Mucosa of rectum (tissue), 2 donors: ENCODE data around the gene SLC47A2.

Experiments used
- H3K27ac ChIP-seq, 2 donors: one replicate each; pipeline ENCODE4 v1.7.0; 2013; ENCODE audit warnings: inconsistent platforms in 2 of 2, low read depth in 2 of 2, low read length in 2 of 2
- H3K27me3 ChIP-seq, 2 donors: one replicate each; pipeline ENCODE4 v1.7.0; 2013; ENCODE audit warnings: low read length in 2 of 2; ENCODE audit not compliant: control insufficient read depth in 2 of 2, insufficient read depth in 2 of 2
- H3K36me3 ChIP-seq, 2 donors: one replicate each; pipeline ENCODE4 v1.7.0; 2013; ENCODE audit warnings: low read length in 2 of 2; ENCODE audit not compliant: control insufficient read depth in 2 of 2, insufficient read depth in 2 of 2
- H3K4me1 ChIP-seq, 2 donors: one replicate each; pipeline ENCODE4 v1.7.0; 2013; ENCODE audit warnings: low read length in 2 of 2, mild to moderate bottlenecking in 1 of 2; ENCODE audit not compliant: control insufficient read depth in 2 of 2, insufficient read depth in 2 of 2
- H3K4me3 ChIP-seq, 2 donors: one replicate each; pipeline ENCODE4 v1.7.0; 2013; ENCODE audit warnings: low read length in 2 of 2
- H3K9ac ChIP-seq, 2 donors: one replicate each; pipeline ENCODE4 v1.7.0; 2013; ENCODE audit warnings: low read length in 2 of 2, low read depth in 1 of 2, mild to moderate bottlenecking in 1 of 2
- H3K9me3 ChIP-seq, 2 donors: one replicate each; pipeline ENCODE4 v1.7.0; 2013; ENCODE audit warnings: low read length in 2 of 2; ENCODE audit not compliant: control insufficient read depth in 2 of 2
- donor health status: healthy.
- donor health status: Normal muscosa, but diverticular disease.

SLC47A2 gene

GRCh38 chr17:19747159-19747719 is 30.9 kb upstream of the SLC47A2 start:
- Histone ChIP-seq H3K4me3 (no peak overlapping the region), H3K36me3 (no peaks in the 10 kb centered on the region), H3K4me1 (peaks cover 23 to 30% of the 10 kb centered on the region in 2 donors), H3K27ac (no peak overlapping the region), H3K9ac (no peak overlapping the region), H3K9me3 (no peaks in the 10 kb centered on the region), H3K27me3 (no peaks in the 10 kb centered on the region)

DNA sequence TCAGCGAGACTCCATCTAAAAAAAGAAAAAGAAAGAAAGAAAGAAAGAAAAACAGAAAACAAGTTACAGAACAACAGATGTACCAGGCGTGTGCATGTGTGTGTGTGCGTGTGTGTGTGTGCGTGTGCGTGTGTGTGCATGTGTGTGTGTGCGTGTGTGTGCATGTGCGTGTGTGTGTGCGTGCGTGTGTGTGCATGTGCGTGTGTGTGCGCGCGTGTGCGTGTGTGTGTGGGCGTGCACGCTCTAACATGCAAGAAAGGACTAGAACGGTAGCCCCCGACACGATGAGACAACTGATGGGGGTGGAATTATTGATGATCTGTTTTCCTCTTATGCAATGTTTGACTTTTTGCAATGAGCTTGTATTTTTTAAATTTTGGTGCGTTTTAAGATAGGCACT is 30.1 kb upstream of the SLC47A2 start:
- Histone ChIP-seq H3K27me3 (no peaks in the 10 kb centered on the region), H3K27ac (no peak overlapping the region), H3K4me3 (no peak overlapping the region), H3K4me1 (peaks cover 23 to 30% of the 10 kb centered on the region in 2 donors), H3K9me3 (no peaks in the 10 kb centered on the region), H3K9ac (no peak overlapping the region), H3K36me3 (no peaks in the 10 kb centered on the region)

- Histone ChIP-seq H3K27ac (peak overlapping the region; percentile 84 to 85), H3K36me3 (no peaks in the 10 kb centered on the region), H3K4me1 (peaks cover 23 to 30% of the 10 kb centered on the region in 2 donors), H3K4me3 (peak overlapping the region; percentile 55 to 65), H3K9ac (peak overlapping the region; percentile 54 to 81), H3K9me3 (no peaks in the 10 kb centered on the region), H3K27me3 (no peaks in the 10 kb centered on the region)
Observed at GRCh38 chr17:19744922-19745757, 28.8 kb upstream of the SLC47A2 start.

DNA sequence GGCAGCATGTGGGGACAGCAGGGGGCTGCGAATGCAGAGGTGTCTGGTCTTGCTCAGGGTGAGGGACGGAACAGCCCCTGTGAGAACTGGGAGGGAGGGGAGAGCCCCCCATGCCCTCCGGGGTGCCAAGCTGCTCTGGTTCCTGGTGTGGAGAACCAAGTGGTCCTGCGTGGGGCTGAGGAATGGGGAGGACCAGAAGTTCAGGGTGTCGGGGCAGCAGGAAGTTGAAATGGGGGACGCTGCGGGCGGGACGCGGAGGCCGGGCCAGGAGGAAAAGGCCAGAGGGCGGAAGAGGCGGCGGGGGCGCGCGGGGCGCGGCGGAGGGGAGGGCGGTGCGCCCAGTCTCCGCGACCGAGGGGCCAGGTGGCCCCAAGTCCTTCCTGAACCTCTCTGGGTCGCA is 28.1 kb upstream of the SLC47A2 start:
- Histone ChIP-seq H3K9me3 (no peaks in the 10 kb centered on the region), H3K27me3 (no peaks in the 10 kb centered on the region), H3K36me3 (no peaks in the 10 kb centered on the region), H3K27ac (peak overlapping the region; percentile 84 to 85), H3K4me3 (peak overlapping the region; percentile 65), H3K4me1 (peaks cover 23 to 30% of the 10 kb centered on the region in 2 donors), H3K9ac (peak overlapping the region in 1 of 2 donors; percentile 71)

DNA sequence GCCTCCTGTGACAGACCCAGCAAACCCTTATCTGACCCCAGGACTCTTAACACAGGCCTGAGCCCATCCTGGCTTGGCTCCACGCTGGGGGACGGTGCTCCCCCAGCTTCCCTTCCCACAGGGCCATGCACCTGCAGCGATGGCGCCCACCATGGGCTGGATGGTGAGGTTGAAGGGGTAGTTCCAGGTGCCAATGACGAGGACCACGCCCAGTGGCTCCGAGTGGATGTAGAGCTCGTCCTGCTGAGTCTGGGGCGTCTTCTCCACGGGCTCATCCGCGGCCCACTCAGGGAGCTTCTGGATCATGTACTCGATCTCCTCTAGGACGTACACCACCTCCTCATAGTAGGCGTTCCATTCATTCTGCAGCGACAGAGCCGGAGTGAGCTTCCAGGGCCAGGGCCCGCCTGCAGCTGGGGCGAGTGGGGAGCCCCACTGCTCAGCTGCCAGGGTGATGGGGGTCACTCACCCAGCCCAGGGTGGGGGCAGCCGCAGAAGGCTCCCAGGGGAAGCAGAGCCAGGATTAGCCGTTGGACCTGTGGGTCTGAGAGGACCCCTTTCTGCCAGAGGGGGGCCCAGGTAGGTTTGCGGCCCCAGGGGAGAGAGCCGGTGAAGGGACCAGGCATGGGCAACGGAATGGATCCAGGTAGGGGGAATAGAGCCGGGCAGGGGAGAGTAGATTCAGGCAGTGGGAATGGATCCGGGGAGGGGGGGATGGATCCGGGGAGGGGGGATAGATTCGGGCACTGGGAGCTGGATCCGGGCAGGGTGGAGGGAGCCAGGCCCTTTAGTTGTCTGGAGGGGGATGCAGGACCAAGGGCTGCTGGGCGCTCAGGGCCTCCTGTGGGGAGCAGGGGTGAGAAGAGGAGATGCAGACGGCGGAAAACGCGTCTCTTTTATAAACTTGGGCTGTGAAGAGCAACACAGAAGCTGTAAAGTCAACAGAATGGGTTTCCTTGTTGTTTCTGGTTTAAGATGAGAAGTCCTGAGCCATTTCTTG is 27.0 kb upstream of the SLC47A2 start:
- Histone ChIP-seq H3K4me1 (peaks cover 18 to 25% of the 10 kb centered on the region in 2 donors), H3K36me3 (no peaks in the 10 kb centered on the region), H3K9me3 (no peaks in the 10 kb centered on the region), H3K27me3 (no peaks in the 10 kb centered on the region), H3K27ac (no peak overlapping the region), H3K9ac (no peak overlapping the region), H3K4me3 (no peak overlapping the region)

GRCh38 chr17:19742495-19742894 is 26.1 kb upstream of the SLC47A2 start:
- Histone ChIP-seq H3K27me3 (no peaks in the 10 kb centered on the region), H3K4me3 (no peak overlapping the region), H3K4me1 (peaks cover 9 to 18% of the 10 kb centered on the region in 2 donors), H3K36me3 (no peaks in the 10 kb centered on the region), H3K9ac (no peak overlapping the region), H3K27ac (no peak overlapping the region), H3K9me3 (no peaks in the 10 kb centered on the region)

- H3K27ac ChIP-seq: no peak overlapping the region
- H3K4me1 ChIP-seq: peaks cover 7 to 15% of the 10 kb centered on the region in 2 donors
- no peak overlapping the region for H3K9ac ChIP-seq
- no peak overlapping the region for H3K4me3 ChIP-seq
- no peaks in the 10 kb centered on the region for H3K27me3 ChIP-seq
- H3K36me3 ChIP-seq: no peaks in the 10 kb centered on the region
- H3K9me3 ChIP-seq: no peaks in the 10 kb centered on the region
Observed at GRCh38 chr17:19741832-19742457, 25.6 kb upstream of the SLC47A2 start.

GRCh38 chr17:19740933-19741332 is 24.5 kb upstream of the SLC47A2 start:
- H3K9ac ChIP-seq: no peak overlapping the region
- H3K4me1 ChIP-seq: peaks cover 7 to 10% of the 10 kb centered on the region in 2 donors
- H3K36me3 ChIP-seq: no peaks in the 10 kb centered on the region
- H3K27ac ChIP-seq: no peak overlapping the region
- H3K4me3 ChIP-seq: no peak overlapping the region
- no peaks in the 10 kb centered on the region for H3K9me3 ChIP-seq
- no peaks in the 10 kb centered on the region for H3K27me3 ChIP-seq

GRCh38 chr17:19739241-19740201 is 23.1 kb upstream of the SLC47A2 start:
- H3K27me3 ChIP-seq: no peaks in the 10 kb centered on the region
- H3K9me3 ChIP-seq: no peaks in the 10 kb centered on the region
- peaks cover 5 to 9% of the 10 kb centered on the region in 2 donors for H3K4me1 ChIP-seq
- no peaks in the 10 kb centered on the region for H3K36me3 ChIP-seq
- no peak overlapping the region for H3K9ac ChIP-seq
- H3K27ac ChIP-seq: no peak overlapping the region
- no peak overlapping the region for H3K4me3 ChIP-seq
